ENCODE measurements around the gene SYPL2. TPM values are rescaled to one million over a fixed set of nuclear protein-coding genes. Genes with fewer than 3 reads are reported as not detected.

Gene SYPL2
- total RNA-seq, 1 experiment from 2014 or later = 2.5 TPM

DNA sequence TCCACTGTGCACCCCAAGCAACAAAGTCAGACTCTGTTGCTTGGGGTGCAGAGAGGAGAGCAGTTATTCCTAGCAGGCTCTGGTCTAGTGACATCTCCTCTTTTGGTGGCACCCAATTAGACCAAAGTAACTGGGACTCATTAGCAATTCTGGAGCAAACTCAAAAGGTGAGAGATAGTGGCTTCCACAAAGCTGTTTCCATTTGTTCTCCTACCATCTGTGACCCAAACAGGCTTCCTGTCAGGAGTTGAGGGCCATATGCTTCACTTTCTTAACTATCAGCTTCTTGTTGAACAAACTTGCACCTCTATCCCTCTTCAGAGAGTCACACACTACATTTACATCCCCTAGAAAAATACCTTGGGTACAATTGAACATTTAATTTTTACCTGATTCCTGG is 15.9 kb downstream of the SYPL2 start:
- H2BK12ac ChIP-seq (ENCODE audit: insufficient read length, low read depth, low read length) = no peak overlapping the region
- H2AFZ ChIP-seq (ENCODE audit: low read length) = no peak overlapping the region
- no peak overlapping the region for H2BK20ac ChIP-seq (ENCODE audit: low read depth, low read length, poor library complexity, severe bottlenecking)
- no peak overlapping the region for H3T11ph ChIP-seq (ENCODE audit: low read length)
- H2AK5ac ChIP-seq (ENCODE audit: insufficient read length, low read length) = no peak overlapping the region
- peaks cover 24% of the 10 kb centered on the region for H3K27me3 Mint-ChIP-seq (ENCODE audit: low read depth)
- H3K18ac ChIP-seq (ENCODE audit: insufficient read length, low read depth, low read length) = no peak overlapping the region
- no peak overlapping the region for H3K14ac ChIP-seq (ENCODE audit: insufficient read depth, low read length)
- H3K4me1 ChIP-seq (ENCODE audit: insufficient read depth, low read length) = peaks cover 2% of the 10 kb centered on the region; the same call in 1 of the 2 replicates
- H2BK120ac ChIP-seq (ENCODE audit: low read depth, low read length, poor library complexity, severe bottlenecking) = no peak overlapping the region
- peaks cover 15% of the 10 kb centered on the region for H3K23me2 ChIP-seq (ENCODE audit: insufficient read length, low read depth, low read length, poor library complexity, severe bottlenecking)
- no peaks in the 10 kb centered on the region for H3K27me3 ChIP-seq (ENCODE audit: insufficient read depth, low read length)
- H3K27ac Mint-ChIP-seq = no peak overlapping the region
- no peak overlapping the region for H4K8ac ChIP-seq (replicated peaks; ENCODE audit: insufficient read length, low read depth, low read length)
- no peak overlapping the region for H4K91ac ChIP-seq (ENCODE audit: insufficient read length, low read depth, low read length)
- no peak overlapping the region for H2BK15ac ChIP-seq (ENCODE audit: low read depth, low read length)
- no peaks in the 10 kb centered on the region; a peak in 1 of 5 replicates for H3K9me3 Mint-ChIP-seq
- peaks cover 5 to 13% (median 5%) of the 10 kb centered on the region in 3 experiments; a peak in 5 of 7 replicates for H3K36me3 Mint-ChIP-seq (ENCODE audit: insufficient read depth in 1 of 3, low read depth in 3 of 3)
- no peaks in the 10 kb centered on the region for H4K20me1 ChIP-seq (ENCODE audit: control insufficient read depth, insufficient read depth, insufficient read length)
- no peak for DNase-seq
- H3K23ac ChIP-seq (ENCODE audit: insufficient read length, low read depth, low read length) = no peak overlapping the region
- peaks cover 25 to 32% of the 10 kb centered on the region in 2 experiments for H3K4me1 Mint-ChIP-seq
- no peak overlapping the region for H4K5ac ChIP-seq (ENCODE audit: insufficient read length, low read depth, low read length)
- no peak overlapping the region for H2BK5ac ChIP-seq (ENCODE audit: insufficient read length, low read length)
- H3K4me2 ChIP-seq (ENCODE audit: insufficient read depth, insufficient read length, low read length) = no peak overlapping the region
- H3K79me1 ChIP-seq (ENCODE audit: insufficient read depth, low read depth, low read length, poor library complexity, severe bottlenecking) = no peaks in the 10 kb centered on the region
- no peak overlapping the region for H3K4ac ChIP-seq (ENCODE audit: low read depth, low read length)
- no peak overlapping the region for H3K56ac ChIP-seq (ENCODE audit: insufficient read length, low read depth, low read length)
- H3K79me2 ChIP-seq (ENCODE audit: insufficient read depth, low read length) = no peaks in the 10 kb centered on the region
- TF ChIP-seq, protein P1, sequence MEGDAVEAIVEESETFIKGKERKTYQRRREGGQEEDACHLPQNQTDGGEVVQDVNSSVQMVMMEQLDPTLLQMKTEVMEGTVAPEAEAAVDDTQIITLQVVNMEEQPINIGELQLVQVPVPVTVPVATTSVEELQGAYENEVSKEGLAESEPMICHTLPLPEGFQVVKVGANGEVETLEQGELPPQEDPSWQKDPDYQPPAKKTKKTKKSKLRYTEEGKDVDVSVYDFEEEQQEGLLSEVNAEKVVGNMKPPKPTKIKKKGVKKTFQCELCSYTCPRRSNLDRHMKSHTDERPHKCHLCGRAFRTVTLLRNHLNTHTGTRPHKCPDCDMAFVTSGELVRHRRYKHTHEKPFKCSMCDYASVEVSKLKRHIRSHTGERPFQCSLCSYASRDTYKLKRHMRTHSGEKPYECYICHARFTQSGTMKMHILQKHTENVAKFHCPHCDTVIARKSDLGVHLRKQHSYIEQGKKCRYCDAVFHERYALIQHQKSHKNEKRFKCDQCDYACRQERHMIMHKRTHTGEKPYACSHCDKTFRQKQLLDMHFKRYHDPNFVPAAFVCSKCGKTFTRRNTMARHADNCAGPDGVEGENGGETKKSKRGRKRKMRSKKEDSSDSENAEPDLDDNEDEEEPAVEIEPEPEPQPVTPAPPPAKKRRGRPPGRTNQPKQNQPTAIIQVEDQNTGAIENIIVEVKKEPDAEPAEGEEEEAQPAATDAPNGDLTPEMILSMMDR (conservative IDR thresholded peaks at IDR 0.05) = no peak
- H3K4me3 Mint-ChIP-seq = peak overlapping the region; percentile 86 to 91; a peak in 2 of 5 replicates
- H3K27ac ChIP-seq (ENCODE audit: insufficient read length, low read depth, low read length) = no peak overlapping the region
- H3K9me3 ChIP-seq (ENCODE audit: control insufficient read depth, low read depth, low read length) = no peaks in the 10 kb centered on the region
- no peak overlapping the region for H3K9ac ChIP-seq (ENCODE audit: extremely low read depth, insufficient read length, low read length)
